ENCODE results near the gene CH25H. TPM values are rescaled to one million over a fixed set of nuclear protein-coding genes. Genes with fewer than 3 reads are reported as not detected.

Gene CH25H
- total RNA-seq, 4 donors from 2014 or later, result 1.0 to 4.6 (median 1.8) TPM; not detected in 1

DNA sequence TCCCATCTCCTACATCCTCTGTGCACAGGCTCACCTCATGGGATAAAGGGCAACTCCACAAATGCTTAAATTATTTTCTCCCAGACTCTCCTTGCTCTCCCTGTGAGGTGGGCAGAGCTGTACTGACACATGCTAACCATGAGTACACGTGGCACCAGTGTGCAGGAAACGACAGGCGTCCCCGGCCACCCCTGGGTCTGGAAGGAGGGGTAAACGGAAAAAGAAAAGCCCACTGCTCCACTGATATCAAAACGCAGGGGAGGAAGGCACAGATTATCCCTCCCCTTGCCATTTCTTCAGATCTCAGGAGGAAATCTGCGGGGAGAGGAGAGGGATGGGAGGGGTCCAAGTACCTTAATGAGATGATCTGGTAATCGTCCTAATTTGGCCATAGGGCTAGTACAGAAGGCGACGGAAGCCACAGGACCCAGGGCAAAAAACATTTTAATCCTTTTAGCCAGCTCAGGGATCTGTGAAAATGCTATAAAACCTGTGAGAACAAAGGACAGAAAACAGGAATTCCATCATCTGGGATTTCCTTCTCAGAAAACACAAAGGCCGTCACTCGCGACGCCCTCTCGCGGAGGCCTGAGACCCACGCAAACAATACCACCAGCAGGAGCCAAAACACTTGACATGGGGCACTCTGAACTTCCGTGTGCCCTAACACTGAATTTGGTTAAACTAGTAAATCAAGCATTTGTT, 17.8 kb upstream of the CH25H start:
- TF ChIP-seq, protein P1, sequence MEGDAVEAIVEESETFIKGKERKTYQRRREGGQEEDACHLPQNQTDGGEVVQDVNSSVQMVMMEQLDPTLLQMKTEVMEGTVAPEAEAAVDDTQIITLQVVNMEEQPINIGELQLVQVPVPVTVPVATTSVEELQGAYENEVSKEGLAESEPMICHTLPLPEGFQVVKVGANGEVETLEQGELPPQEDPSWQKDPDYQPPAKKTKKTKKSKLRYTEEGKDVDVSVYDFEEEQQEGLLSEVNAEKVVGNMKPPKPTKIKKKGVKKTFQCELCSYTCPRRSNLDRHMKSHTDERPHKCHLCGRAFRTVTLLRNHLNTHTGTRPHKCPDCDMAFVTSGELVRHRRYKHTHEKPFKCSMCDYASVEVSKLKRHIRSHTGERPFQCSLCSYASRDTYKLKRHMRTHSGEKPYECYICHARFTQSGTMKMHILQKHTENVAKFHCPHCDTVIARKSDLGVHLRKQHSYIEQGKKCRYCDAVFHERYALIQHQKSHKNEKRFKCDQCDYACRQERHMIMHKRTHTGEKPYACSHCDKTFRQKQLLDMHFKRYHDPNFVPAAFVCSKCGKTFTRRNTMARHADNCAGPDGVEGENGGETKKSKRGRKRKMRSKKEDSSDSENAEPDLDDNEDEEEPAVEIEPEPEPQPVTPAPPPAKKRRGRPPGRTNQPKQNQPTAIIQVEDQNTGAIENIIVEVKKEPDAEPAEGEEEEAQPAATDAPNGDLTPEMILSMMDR (IDR thresholded peaks at IDR 0.05; ENCODE audit: low read depth), result no peak

DNA sequence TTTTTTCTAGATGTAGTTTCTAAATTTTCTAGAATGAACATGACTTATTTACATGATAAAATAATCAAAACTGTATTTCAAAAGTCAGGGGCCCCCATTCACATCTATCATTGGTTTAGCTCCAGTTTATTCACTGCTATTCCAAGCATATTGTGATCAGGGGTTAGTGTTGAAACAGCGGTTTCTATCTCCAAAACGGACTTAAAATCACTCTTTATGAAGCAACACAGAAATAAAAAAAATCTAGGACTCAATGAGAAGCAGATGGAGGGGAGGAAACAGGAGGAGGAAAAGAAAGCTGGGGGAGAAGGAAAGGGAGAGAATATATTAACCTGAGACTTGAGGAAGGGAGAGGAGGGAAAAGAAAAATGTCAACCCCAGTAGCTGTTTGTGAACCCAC, 14.8 kb upstream of the CH25H start:
- TF ChIP-seq, protein P1 (IDR thresholded peaks at IDR 0.05; ENCODE audit: low read depth), result no peak

DNA sequence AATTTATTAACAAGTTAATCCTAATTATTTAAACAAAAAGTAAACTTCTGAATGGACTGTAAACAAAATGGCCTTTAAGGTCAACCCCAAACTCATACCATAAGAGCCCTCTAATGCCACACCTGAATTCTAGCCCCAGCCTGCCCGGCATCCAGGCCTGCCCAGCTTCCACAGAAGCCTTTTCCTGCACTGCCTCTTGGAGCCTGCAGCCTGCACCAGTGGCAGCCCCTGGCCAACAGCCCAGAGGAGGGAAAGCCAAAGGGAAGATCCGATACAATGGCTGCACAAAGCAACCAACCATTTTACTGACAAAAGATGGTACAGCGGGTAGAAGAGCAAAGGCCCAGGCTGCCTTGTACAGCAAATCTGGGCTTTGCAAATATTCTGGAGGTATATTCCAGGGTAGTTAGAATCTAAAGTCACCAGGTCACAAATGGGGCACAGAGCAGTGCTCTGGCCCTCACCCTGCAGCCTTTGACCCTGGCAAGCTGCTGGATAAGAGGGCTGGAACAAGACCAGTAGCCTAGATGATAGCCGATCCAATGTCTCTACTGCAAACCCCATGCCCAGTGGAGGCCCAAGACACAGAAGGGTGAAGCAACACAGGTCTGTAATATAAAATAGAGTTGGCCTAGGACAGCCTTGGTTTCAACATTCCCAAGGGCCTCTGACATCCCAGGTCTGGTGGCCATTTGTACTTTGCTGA, 12.5 kb upstream of the CH25H start:
- TF ChIP-seq, protein P1 (IDR thresholded peaks at IDR 0.05; ENCODE audit: low read depth), result no peak

DNA sequence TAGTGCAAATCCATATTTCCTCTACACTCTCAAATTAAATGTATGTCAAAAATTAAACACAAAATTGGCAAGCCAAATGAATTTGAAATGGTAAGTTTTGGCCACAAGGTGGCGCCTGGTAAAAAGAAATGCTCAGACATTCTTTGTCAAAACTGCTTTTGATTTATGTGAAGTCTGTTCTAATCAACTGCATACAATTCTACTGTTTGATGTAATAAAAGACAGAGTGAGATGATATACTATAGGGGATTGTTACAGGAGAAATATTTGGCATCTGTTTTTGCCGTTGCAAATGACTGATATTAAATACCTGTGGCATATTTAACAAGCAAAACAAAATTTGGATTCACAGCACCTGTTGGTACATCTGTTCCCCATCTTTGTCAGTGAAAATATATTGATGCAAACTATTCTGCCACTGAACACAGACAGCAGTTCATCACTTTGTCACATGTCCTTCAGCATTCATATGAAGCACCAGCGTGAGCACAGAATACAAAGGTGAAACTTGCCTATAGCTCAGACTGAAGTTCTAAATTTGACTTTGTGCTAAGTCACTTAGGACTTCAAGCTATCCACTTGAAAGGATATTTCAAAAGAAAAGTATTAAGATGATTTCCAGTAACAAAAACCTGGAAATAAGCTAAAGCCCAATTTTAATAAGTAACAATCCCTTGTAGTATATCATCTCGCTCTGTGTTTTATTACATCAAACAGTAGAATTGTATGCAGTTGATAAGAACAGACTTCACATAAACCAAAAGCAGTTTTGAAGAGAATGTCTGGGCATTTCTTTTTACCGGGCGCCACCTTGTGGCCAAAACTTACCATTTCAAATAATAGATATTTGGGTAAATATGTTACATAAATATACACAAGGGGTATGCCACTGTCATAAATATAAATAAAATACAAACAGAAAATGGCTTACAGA, 10.2 kb upstream of the CH25H start:
- TF ChIP-seq, protein P1 (IDR thresholded peaks at IDR 0.05; ENCODE audit: low read depth), result no peak

DNA sequence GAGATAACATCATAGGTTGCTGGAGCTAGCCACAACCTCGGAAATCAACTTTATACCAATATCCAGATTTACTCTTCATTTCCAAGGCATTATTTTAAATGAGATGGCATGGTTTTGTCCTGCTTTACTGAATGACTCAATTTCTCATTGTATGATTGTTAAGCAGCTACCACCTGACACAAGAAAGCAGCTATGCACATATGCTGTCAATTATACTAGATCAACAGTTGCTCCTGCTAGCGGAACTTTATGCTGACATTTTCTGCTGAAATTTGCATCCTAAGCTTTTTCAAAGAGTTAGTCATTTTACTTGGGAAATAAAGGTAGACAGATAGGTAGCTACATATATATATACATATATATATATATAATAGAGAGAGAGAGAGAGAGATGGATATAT, 8.9 kb upstream of the CH25H start:
- TF ChIP-seq, protein P1 (IDR thresholded peaks at IDR 0.05; ENCODE audit: low read depth), result no peak

DNA sequence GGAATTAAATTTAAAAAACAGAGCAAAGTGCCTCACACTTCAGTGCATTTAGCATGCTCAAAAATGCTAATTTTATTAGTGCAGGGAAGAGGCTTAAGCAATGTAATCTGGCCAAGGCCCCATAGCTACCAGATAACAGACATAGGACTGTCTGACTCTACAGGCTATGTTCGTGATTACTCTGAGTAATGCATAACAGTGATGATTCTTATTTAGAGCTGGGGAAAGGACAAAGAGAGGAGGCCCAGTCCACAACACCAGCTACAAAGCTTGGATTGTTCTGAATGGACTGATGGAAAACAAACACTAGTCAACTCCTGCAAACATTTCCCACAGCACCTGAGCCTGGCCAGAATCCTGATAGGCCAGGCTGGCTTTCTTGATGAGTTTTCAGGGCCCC, 8.4 kb upstream of the CH25H start:
- TF ChIP-seq, protein P1 (IDR thresholded peaks at IDR 0.05; ENCODE audit: low read depth), result no peak
